Mucosa of descending colon (tissue), 3 donors: ENCODE data around the gene ZC3H12D. TPM values are rescaled to one million over a fixed set of nuclear protein-coding genes. Genes with fewer than 3 reads are reported as not detected.
"Not testable (repeated sequence)": the region's sequence is repeated elsewhere in the genome, so short reads cannot be mapped to it uniquely, and the experiment has no call there.

Experiments
- ATAC-seq: fragments of 200-7000 bp; cut with Tn5 transposase; one replicate; pipeline ENCODE4 v1.9.1; 2020; ENCODE audit warnings: mild to moderate bottlenecking, moderate library complexity
- DNase-seq, 3 donors: peaks; one replicate each; pipeline ENCODE4 v3.0.0-alpha.2; 2020
- H3K36me3 ChIP-seq: fragments of 200-600 bp; one replicate; pipeline ENCODE4 v1.8.0; 2021; ENCODE audit warnings: low read depth, mild to moderate bottlenecking
- H3K4me1 ChIP-seq: fragments of 200-600 bp; one replicate; pipeline ENCODE4 v1.8.0; 2021; ENCODE audit warnings: low read depth, mild to moderate bottlenecking
- H3K4me3 ChIP-seq: fragments of 200-600 bp; one replicate; pipeline ENCODE4 v1.8.0; 2021; ENCODE audit warnings: mild to moderate bottlenecking
- H3K9me3 ChIP-seq: fragments of 200-600 bp; one replicate; pipeline ENCODE4 v1.8.0; 2021; ENCODE audit warnings: mild to moderate bottlenecking
- CTCF ChIP-seq: fragments of 200-600 bp; IDR thresholded peaks from one replicate; pipeline ENCODE4 v1.8.0; 2022; ENCODE audit warnings: antibody characterized with exemption, mild to moderate bottlenecking
- intact Hi-C, 2 donors: fragments of 100-400 bp; cut with DNase I in 1 of 2; cut with micrococcal nuclease in 1 of 2; formaldehyde crosslinking; loops; one replicate each; pipeline versions ENCODE4 v1.11.0 to v1.11.1; 2022; cut with DNase I, micrococcal nuclease
- total RNA-seq, 3 donors: library from RNA; stranded (reverse); fragmentation: NEBNext Ultra II Directional in 2 of 3; extraction: Animal tissue kit (Norgen Biotek cat#: 25700) in 2 of 3; gene quantifications; one replicate each; pipeline versions ENCODE4 v1.2.1 to v1.2.4, GENCODE V29; 2021 to 2023
- donor health status: DM: no; HTN: no; CAD: no; lungs with moderate emphysema.
- donor health status: DM: no; HTN: no; CAD: no.
- donor health status: DM: no; HTN: yes; CAD: no.

Gene ZC3H12D
- total RNA-seq, 3 donors from 2014 or later, result 5.2 to 9.1 (median 8.9) TPM

DNA sequence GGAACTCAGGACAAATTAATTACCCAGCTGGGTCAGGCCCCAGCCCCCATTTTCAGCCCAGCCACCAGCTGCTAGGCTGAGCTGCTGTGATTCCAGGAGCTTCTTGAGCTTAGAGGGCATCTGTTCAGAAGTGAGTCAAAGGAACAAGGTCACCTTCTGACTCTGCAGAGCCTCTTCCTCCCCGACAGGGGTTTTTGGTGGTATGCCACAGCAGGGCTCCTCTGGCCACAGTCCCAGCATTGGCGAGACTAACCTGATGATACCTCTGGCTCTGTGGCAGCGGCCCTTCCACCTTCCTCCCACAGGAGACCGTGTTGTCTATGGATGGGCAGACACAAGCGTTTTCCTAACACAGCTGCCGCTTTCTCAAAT is 39.7 kb downstream of the ZC3H12D start:
- no peaks in the 10 kb centered on the region for H3K4me1 ChIP-seq
- DNase-seq, result no peak
- H3K4me3 ChIP-seq, result no peak overlapping the region
- ATAC-seq, result no peak
- no peaks in the 10 kb centered on the region for H3K9me3 ChIP-seq
- no peak for TF ChIP-seq CTCF
- intact Hi-C loops, result no loop called here
- no peaks in the 10 kb centered on the region for H3K36me3 ChIP-seq

DNA sequence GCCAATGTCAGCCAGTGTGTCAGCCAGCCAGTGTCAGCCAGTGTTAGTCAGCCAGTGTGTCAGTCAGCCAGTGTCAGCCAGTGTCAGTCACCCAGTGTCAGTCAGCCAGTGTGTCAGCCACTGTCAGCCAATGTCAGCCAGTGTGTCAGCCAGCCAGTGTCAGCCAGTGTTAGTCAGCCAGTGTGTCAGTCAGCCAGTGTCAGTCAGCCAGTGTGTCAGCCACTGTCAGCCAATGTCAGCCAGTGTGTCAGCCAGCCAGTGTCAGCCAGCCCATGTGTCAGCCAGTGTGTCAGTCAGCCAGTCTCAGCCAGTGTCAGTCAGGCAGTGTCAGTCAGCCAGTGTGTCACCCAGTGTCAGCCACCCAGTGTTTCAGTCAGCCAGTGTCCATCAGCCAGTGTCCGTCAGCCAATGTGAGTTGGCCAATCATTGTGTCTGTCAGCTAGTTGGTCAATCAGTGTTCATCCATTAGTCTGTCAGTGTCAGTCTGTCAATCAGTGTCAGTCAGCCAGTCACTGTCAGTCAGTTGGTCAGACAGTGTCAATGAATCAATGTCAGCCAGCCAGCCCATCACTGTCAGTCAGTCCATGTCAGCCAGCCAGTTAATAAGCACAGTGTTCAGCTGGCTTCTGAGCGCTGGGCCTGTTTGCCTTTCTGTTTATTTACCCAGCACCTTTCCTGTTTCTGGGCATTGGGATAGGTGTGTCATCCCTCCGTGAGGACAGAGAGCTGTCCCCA is 40.3 kb downstream of the ZC3H12D start:
- H3K36me3 ChIP-seq, intact Hi-C loops, H3K4me3 ChIP-seq, H3K9me3 ChIP-seq, DNase-seq, H3K4me1 ChIP-seq: not testable (repeated sequence)
- ATAC-seq, result peak; percentile 43

GRCh38 chr6:149443411-149444181 is 41.2 kb downstream of the ZC3H12D start:
- TF ChIP-seq CTCF, result no peak
- Histone ChIP-seq H3K4me1 (no peaks in the 10 kb centered on the region), H3K9me3 (no peaks in the 10 kb centered on the region), H3K4me3 (no peak overlapping the region), H3K36me3 (no peaks in the 10 kb centered on the region)
- intact Hi-C loops, result no loop called here
- ATAC-seq (no peak), DNase-seq (no peak)

GRCh38 chr6:149441740-149442139 is 43.1 kb downstream of the ZC3H12D start:
- Histone ChIP-seq H3K36me3 (no peaks in the 10 kb centered on the region), H3K4me1 (no peaks in the 10 kb centered on the region), H3K9me3 (no peaks in the 10 kb centered on the region), H3K4me3 (no peak overlapping the region)
- no peak for DNase-seq
- intact Hi-C loops, result no loop called here
- peak; percentile 17 for ATAC-seq
- no peak for TF ChIP-seq CTCF

GRCh38 chr6:149440735-149441671 is 43.8 kb downstream of the ZC3H12D start:
- Histone ChIP-seq H3K4me1 (no peaks in the 10 kb centered on the region), H3K36me3 (no peaks in the 10 kb centered on the region), H3K9me3 (no peaks in the 10 kb centered on the region), H3K4me3 (no peak overlapping the region)
- TF ChIP-seq CTCF, result no peak
- ATAC-seq (no peak), DNase-seq (no peak)
- intact Hi-C loops, result no loop called here
